GM12891 (cell line): ENCODE data around the gene GALNT9.
"Not testable (repeated sequence)": the region's sequence is repeated elsewhere in the genome, so short reads cannot be mapped to it uniquely, and the experiment has no call there.

Source experiments
- DNase-seq: peaks from one replicate; pipeline ENCODE4 v3.0.0; 2011; ENCODE audit warnings: low spot score; ENCODE audit not compliant: insufficient read length
- FAIRE-seq: peaks from 2 replicates; lab custom pipeline; 2011; peaks lifted over from hg19 to GRCh38; lab: Jason Lieb, UNC
- PAX5 ChIP-seq: IDR thresholded peaks from 2 replicates; pipeline ENCODE4 v1.6.1; 2011; ENCODE audit warnings: low read length, moderate library complexity, mild to moderate bottlenecking; ENCODE audit not compliant: insufficient read depth, severe bottlenecking
- POLR2A ChIP-seq: IDR thresholded peaks from 2 replicates; pipeline ENCODE4 v1.6.1; 2011; ENCODE audit warnings: low read depth, low read length, control low read depth
- POLR2AphosphoS5 ChIP-seq: IDR thresholded peaks from 2 replicates; pipeline ENCODE4 v1.6.1; 2011; ENCODE audit warnings: low read depth, low read length, control low read depth
- POU2F2 ChIP-seq: IDR thresholded peaks from 2 replicates; pipeline ENCODE4 v1.6.1; 2011; ENCODE audit warnings: low read depth, mild to moderate bottlenecking, control low read depth, low read length, moderate library complexity
- SPI1 ChIP-seq: IDR thresholded peaks from 2 replicates; pipeline ENCODE4 v1.6.1; 2011; ENCODE audit warnings: low read depth, low read length, control low read depth
- TAF1 ChIP-seq: IDR thresholded peaks from 2 replicates; pipeline ENCODE4 v1.6.1; 2011; ENCODE audit warnings: low read depth, low read length, control low read depth

Gene GALNT9

DNA sequence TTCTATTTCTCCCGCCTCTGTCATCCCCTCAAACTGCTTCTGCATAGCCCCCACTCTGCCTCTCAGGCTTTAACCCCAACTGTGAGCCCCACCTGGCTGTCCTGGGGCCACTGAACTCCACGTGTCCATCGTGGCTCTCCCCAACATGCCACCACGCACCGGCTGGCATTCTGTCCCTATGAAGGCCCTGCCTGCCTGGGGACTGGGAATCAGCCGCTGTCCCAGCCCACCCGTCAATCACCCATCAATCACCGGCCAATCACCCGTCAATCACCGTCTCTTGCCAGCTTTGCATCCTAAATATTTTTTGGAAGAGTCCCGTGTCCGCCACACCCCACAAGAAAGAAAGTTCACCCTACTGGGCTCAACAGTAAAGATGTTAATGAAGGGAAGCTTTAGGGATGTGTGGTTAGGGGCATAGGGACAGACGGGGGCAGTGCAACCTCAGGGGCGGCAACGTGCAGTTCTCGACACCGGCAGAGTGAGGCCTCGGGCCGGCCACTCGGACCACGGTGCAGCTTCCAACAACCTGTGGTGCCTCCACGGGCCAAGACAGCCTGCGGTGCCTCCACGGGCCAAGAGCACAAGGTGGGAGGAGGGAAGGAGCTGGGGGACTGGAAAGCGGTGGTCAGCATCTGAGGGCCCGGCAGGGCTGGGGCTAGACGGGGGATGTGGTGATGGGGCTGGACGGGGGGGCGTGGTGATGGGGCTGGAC lies 85.6 kb downstream of the GALNT9 start:
- no peak for DNase-seq
- no peak for TF ChIP-seq POU2F2
- TF ChIP-seq TAF1 = no peak
- TF ChIP-seq SPI1 = no peak
- no peak for TF ChIP-seq POLR2AphosphoS5
- no peak for TF ChIP-seq PAX5
- no peak for TF ChIP-seq POLR2A
- no peak for FAIRE-seq

- DNase-seq, FAIRE-seq: not testable (repeated sequence)
Observed at GRCh38 chr12:132243171-132243570, 86.2 kb downstream of the GALNT9 start.

DNA sequence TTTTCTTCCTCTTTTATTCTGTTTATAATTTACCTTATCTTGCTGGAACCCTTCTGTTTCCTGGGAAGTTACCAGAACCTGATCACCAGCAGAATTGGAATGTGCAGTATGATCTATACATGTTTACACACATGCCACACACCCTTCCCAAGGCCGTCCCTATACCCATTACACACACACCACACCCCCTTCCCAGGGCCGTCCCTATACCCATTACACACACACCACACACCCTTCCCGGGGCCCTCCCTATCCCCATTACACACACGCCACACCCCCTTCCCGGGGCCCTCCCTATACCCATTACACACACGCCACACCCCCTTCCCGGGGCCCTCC lies 88.8 kb downstream of the GALNT9 start:
- FAIRE-seq, DNase-seq: not testable (repeated sequence)

- no peak for TF ChIP-seq SPI1
- no peak for TF ChIP-seq PAX5
- no peak for TF ChIP-seq TAF1
- no peak for TF ChIP-seq POLR2A
- TF ChIP-seq POU2F2 = no peak
- no peak for TF ChIP-seq POLR2AphosphoS5
- FAIRE-seq (no peak), DNase-seq (no peak)
Observed at GRCh38 chr12:132239796-132240668, 89.4 kb downstream of the GALNT9 start.

DNA sequence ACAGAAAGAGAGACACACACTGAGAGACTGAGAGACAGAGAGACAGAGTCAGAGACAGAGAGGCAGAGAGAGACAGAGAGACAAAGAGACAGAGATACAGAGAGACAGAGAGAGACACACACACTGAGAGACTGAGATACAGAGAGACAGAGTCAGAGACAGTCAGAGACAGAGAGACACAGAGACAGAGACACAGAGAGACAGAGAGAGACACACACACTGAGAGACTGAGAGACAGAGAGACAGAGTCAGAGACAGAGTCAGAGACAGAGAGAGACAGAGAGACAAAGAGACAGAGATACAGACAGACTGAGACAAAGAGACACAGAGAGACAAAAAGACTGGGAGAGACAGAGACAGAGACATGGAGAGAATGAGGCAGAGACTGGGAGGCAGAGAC lies 90.0 kb downstream of the GALNT9 start:
- no peak for FAIRE-seq
- DNase-seq = no peak
- TF ChIP-seq TAF1 = no peak

GRCh38 chr12:132238884-132239283 lies 90.5 kb downstream of the GALNT9 start:
- no peak for FAIRE-seq
- DNase-seq = no peak
- TF ChIP-seq PAX5 = no peak

- DNase-seq = no peak
- no peak for FAIRE-seq
- TF ChIP-seq POLR2A (no peak), POU2F2 (no peak), SPI1 (no peak), POLR2AphosphoS5 (no peak), PAX5 (no peak), TAF1 (no peak)
Observed at GRCh38 chr12:132238488-132238854, 90.9 kb downstream of the GALNT9 start.

- TF ChIP-seq SPI1 (no peak), PAX5 (no peak), POLR2AphosphoS5 (no peak)
- FAIRE-seq = no peak
- no peak for DNase-seq
Observed at GRCh38 chr12:132237772-132238487, 91.5 kb downstream of the GALNT9 start.

DNA sequence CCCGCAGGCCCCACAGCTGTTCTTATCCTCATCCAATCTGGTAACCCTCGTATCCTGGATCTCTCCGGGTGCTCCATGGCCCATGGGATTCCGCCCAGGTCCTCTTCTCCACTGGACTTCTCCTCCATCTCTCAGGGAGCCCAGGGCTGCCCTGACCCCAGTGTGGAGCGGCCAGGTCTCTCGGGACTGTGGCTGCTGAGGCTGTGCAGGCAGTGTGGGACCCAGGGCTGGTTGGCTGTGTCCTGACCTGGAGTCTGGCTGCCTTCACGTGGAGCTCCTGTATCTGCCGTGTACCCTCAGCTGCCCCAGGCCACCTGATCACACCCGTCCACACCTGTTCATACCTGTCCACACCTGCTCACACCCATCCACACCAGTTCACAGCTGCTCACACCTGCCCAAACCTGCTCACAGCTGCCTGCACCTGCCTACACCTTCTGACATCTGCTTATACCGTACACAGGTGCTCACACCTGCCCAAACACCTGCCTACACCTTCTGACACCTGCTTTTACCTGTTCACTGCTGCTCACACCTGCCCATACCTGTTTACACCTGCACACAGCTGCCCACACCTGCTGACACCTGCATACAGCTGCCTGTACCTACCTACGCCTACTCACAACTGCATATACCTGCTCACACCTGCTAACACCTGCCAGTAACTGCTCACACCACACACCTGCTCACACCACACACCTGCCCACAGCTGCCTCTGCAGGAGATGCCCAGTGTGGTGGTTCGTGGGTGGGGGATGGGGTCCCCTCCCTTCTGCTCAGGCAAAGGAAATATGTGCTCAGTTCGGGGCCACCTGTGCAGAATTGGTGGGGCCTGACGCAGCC lies 92.2 kb downstream of the GALNT9 start:
- FAIRE-seq (no peak), DNase-seq (no peak)
- TF ChIP-seq TAF1 (no peak), POLR2AphosphoS5 (no peak), SPI1 (no peak)
